ENCODE results near the gene EVC. TPM values are rescaled to one million over a fixed set of nuclear protein-coding genes. Genes with fewer than 3 reads are reported as not detected.

The EVC gene
- total and polyA plus RNA-seq, 2 donors from 2014 or later = 7.8 to 159 TPM

DNA sequence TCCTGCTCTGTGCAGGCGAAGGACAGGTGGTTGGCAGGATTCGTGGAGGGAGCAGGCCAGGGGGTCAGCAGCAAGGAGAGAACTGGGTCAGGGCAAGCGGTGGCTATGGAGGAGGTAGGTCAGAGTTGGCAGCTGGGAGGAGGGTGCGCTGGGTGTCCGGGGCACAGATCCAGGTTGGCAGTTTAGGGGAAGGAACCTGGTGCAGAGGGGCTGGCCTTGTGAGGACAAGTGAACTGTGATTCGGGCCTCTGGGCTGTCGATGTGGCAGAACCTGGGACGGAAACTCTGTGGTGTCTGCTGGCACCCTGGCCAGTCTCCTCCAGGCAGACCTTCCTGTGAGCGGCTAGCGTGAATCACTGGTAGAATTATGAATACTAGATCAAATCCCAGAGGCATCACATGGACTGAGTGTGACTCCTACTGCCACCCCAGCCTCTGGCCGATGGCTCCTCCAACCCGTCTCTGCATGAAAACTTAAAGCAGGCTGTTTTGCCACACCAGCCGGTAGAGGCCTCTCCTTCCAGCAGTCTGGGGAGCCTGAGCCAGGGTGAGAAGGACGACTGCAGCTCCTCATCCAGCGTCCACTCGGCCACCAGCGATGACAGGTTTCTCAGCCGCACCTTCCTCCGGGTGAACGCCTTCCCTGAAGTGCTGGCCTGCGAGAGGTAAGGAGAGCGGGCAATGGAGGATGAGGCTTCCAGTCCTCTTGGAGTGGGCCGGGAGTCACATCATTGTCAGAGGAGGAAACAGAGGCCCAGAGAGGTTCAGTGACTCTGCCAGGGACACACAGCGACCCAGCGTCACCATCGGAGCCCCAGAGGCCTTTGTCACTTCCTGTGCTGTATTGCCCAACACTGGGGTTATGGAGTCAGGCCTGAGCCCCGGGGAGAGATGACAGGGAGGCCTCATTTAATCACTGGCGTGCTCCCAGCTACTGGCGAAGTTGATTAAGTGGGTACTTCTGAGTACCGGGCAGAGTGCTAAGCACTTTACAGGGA, 20.3 kb downstream of the EVC start:
- H3K9ac ChIP-seq (ENCODE audit: low read length in 3 of 3) = no peak overlapping the region
- TF ChIP-seq, protein P1, sequence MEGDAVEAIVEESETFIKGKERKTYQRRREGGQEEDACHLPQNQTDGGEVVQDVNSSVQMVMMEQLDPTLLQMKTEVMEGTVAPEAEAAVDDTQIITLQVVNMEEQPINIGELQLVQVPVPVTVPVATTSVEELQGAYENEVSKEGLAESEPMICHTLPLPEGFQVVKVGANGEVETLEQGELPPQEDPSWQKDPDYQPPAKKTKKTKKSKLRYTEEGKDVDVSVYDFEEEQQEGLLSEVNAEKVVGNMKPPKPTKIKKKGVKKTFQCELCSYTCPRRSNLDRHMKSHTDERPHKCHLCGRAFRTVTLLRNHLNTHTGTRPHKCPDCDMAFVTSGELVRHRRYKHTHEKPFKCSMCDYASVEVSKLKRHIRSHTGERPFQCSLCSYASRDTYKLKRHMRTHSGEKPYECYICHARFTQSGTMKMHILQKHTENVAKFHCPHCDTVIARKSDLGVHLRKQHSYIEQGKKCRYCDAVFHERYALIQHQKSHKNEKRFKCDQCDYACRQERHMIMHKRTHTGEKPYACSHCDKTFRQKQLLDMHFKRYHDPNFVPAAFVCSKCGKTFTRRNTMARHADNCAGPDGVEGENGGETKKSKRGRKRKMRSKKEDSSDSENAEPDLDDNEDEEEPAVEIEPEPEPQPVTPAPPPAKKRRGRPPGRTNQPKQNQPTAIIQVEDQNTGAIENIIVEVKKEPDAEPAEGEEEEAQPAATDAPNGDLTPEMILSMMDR (IDR thresholded peaks at IDR 0.05; ENCODE audit: borderline replicate concordance, extremely low read depth, insufficient read depth) = no peak
- no peaks in the 10 kb centered on the region for H3K27me3 ChIP-seq (ENCODE audit: control insufficient read depth, insufficient read depth, low read length)
- H3K4me1 ChIP-seq (ENCODE audit: control insufficient read depth in 2 of 3, insufficient read depth in 2 of 3, low read depth in 1 of 3, low read length in 3 of 3) = peaks cover 0 to 3% (median 0%) of the 10 kb centered on the region in 3 donors
- peak overlapping the region; percentile 5 to 42 for H3K27ac ChIP-seq (ENCODE audit: low read depth in 2 of 2, low read length in 2 of 2)
- intact Hi-C loops (cut with DNase I) = no loop called here
- DNase-seq = no peak
- no peak overlapping the region for H3K4me3 ChIP-seq (ENCODE audit: low read length in 3 of 3)
- FAIRE-seq = no peak
- peaks cover 2 to 54% (median 28%) of the 10 kb centered on the region in 3 donors for H3K36me3 ChIP-seq (ENCODE audit: control insufficient read depth in 2 of 3, insufficient read depth in 3 of 3, low read length in 3 of 3)
- no peaks in the 10 kb centered on the region for H3K9me3 ChIP-seq (ENCODE audit: control insufficient read depth in 2 of 3, insufficient read depth in 1 of 3, low read length in 3 of 3)

- Histone ChIP-seq H3K4me3 (ENCODE audit: low read length in 3 of 3) (no peak overlapping the region), H3K9ac (ENCODE audit: low read length in 3 of 3) (no peak overlapping the region), H3K27me3 (ENCODE audit: control insufficient read depth, insufficient read depth, low read length) (no peaks in the 10 kb centered on the region), H3K27ac (ENCODE audit: low read depth in 2 of 2, low read length in 2 of 2) (no peak overlapping the region), H3K4me1 (ENCODE audit: control insufficient read depth in 2 of 3, insufficient read depth in 2 of 3, low read depth in 1 of 3, low read length in 3 of 3) (peaks cover 0 to 3% (median 0%) of the 10 kb centered on the region in 3 donors), H3K36me3 (ENCODE audit: control insufficient read depth in 2 of 3, insufficient read depth in 3 of 3, low read length in 3 of 3) (peaks cover 2 to 54% (median 28%) of the 10 kb centered on the region in 3 donors), H3K9me3 (ENCODE audit: control insufficient read depth in 2 of 3, insufficient read depth in 1 of 3, low read length in 3 of 3) (no peaks in the 10 kb centered on the region)
- FAIRE-seq (no peak), DNase-seq (no peak)
- intact Hi-C loops (cut with DNase I) = no loop called here
- TF ChIP-seq, protein P1 (IDR thresholded peaks at IDR 0.05; ENCODE audit: borderline replicate concordance, extremely low read depth, insufficient read depth) = no peak
Measured at GRCh38 chr4:5732158-5732557, 21.2 kb downstream of the EVC start.

DNA sequence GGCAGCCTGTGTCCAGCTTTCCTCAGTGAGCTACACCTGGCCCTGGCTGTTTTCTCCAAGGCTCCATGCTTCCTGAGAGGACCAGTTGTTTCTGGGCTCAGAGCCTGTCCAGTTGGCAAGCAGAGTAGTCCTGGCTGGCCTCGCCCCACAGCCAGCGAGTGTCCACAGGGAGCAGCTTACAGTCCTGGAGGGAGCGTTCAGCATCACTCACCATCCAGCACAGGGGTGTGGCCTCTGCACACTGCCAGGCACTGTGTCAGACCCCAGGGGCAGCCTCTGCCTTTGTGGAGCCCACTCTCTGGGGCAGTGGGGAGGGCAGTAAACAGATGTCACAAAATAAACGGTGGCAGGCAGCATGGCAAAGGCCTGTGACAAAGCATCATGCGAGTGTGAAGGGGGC, 23.9 kb downstream of the EVC start:
- FAIRE-seq (no peak), DNase-seq (peak in 1 of 5 donors; percentile 9)
- peaks cover 2 to 43% (median 22%) of the 10 kb centered on the region in 3 donors for H3K36me3 ChIP-seq (ENCODE audit: control insufficient read depth in 2 of 3, insufficient read depth in 3 of 3, low read length in 3 of 3)
- no peaks in the 10 kb centered on the region for H3K9me3 ChIP-seq (ENCODE audit: control insufficient read depth in 2 of 3, insufficient read depth in 1 of 3, low read length in 3 of 3)
- intact Hi-C loops (cut with DNase I) = no loop called here
- no peak overlapping the region for H3K4me3 ChIP-seq (ENCODE audit: low read length in 3 of 3)
- TF ChIP-seq, protein P1 (IDR thresholded peaks at IDR 0.05; ENCODE audit: borderline replicate concordance, extremely low read depth, insufficient read depth) = no peak
- H3K27me3 ChIP-seq (ENCODE audit: control insufficient read depth, insufficient read depth, low read length) = no peaks in the 10 kb centered on the region
- H3K4me1 ChIP-seq (ENCODE audit: control insufficient read depth in 2 of 3, insufficient read depth in 2 of 3, low read depth in 1 of 3, low read length in 3 of 3) = peaks cover 0 to 3% (median 0%) of the 10 kb centered on the region in 3 donors
- no peak overlapping the region for H3K27ac ChIP-seq (ENCODE audit: low read depth in 2 of 2, low read length in 2 of 2)
- no peak overlapping the region for H3K9ac ChIP-seq (ENCODE audit: low read length in 3 of 3)
